Measurements from ENCODE around the gene IER5.

IER5 gene

GRCh38 chr1:181079920-181080319 is 8.6 kb upstream of the IER5 start:
- Histone ChIP-seq H3K9me3 (ENCODE audit: insufficient read depth, low read depth, low read length) (no peaks in the 10 kb centered on the region), H3K36me3 (ENCODE audit: insufficient read depth, low read depth, low read length) (no peaks in the 10 kb centered on the region), H3K4me3 (ENCODE audit: low read length) (no peak overlapping the region), H3K9ac (ENCODE audit: low read depth, low read length) (no peak overlapping the region), H3K27ac (ENCODE audit: low read length) (no peak overlapping the region), H3K4me1 (ENCODE audit: insufficient read depth, low read length) (peaks cover 17% of the 10 kb centered on the region), H3K27me3 (ENCODE audit: insufficient read depth, low read length) (no peaks in the 10 kb centered on the region)

- Histone ChIP-seq H3K36me3 (ENCODE audit: insufficient read depth, low read depth, low read length) (no peaks in the 10 kb centered on the region), H3K9ac (ENCODE audit: low read depth, low read length) (no peak overlapping the region), H3K27ac (ENCODE audit: low read length) (no peak overlapping the region), H3K4me1 (ENCODE audit: insufficient read depth, low read length) (peaks cover 17% of the 10 kb centered on the region), H3K27me3 (ENCODE audit: insufficient read depth, low read length) (no peaks in the 10 kb centered on the region), H3K9me3 (ENCODE audit: insufficient read depth, low read depth, low read length) (no peaks in the 10 kb centered on the region), H3K4me3 (ENCODE audit: low read length) (no peak overlapping the region)
Measured at GRCh38 chr1:181080556-181080955, 7.9 kb upstream of the IER5 start.

- Histone ChIP-seq H3K27ac (ENCODE audit: low read length) (no peak overlapping the region), H3K4me1 (ENCODE audit: insufficient read depth, low read length) (peaks cover 9% of the 10 kb centered on the region; the same call in 1 of the 2 replicates), H3K27me3 (ENCODE audit: insufficient read depth, low read length) (peaks cover 4% of the 10 kb centered on the region; the same call in 1 of the 2 replicates), H3K36me3 (ENCODE audit: insufficient read depth, low read depth, low read length) (no peaks in the 10 kb centered on the region), H3K9ac (ENCODE audit: low read depth, low read length) (no peak overlapping the region), H3K4me3 (ENCODE audit: low read length) (no peak overlapping the region), H3K9me3 (ENCODE audit: insufficient read depth, low read depth, low read length) (no peaks in the 10 kb centered on the region)
Measured at GRCh38 chr1:181081395-181081794, 7.1 kb upstream of the IER5 start.

GRCh38 chr1:181083842-181084605 is 4.5 kb upstream of the IER5 start:
- H3K4me3 ChIP-seq (ENCODE audit: low read length), result no peak overlapping the region

GRCh38 chr1:181084606-181084969 is 3.9 kb upstream of the IER5 start:
- no peak overlapping the region for H3K27ac ChIP-seq (ENCODE audit: low read length)
- no peaks in the 10 kb centered on the region for H3K36me3 ChIP-seq (ENCODE audit: insufficient read depth, low read depth, low read length)

More at GRCh38 chr1:181083842-181084605, 4.5 kb upstream of the IER5 start:
- no peak overlapping the region for H3K27ac ChIP-seq (ENCODE audit: low read length)
- H3K9ac ChIP-seq (ENCODE audit: low read depth, low read length), result no peak overlapping the region
- H3K4me1 ChIP-seq (ENCODE audit: insufficient read depth, low read length), result peaks cover 3% of the 10 kb centered on the region; the same call in 1 of the 2 replicates
- no peaks in the 10 kb centered on the region for H3K36me3 ChIP-seq (ENCODE audit: insufficient read depth, low read depth, low read length)
- peaks cover 18% of the 10 kb centered on the region for H3K27me3 ChIP-seq (ENCODE audit: insufficient read depth, low read length)
- H3K9me3 ChIP-seq (ENCODE audit: insufficient read depth, low read depth, low read length), result no peaks in the 10 kb centered on the region

GRCh38 chr1:181086091-181086490 is 2.4 kb upstream of the IER5 start:
- H3K27ac ChIP-seq (ENCODE audit: low read length), result no peak overlapping the region
- no peaks in the 10 kb centered on the region for H3K9me3 ChIP-seq (ENCODE audit: insufficient read depth, low read depth, low read length)
- peaks cover 7% of the 10 kb centered on the region; the same call in 1 of the 2 replicates for H3K4me1 ChIP-seq (ENCODE audit: insufficient read depth, low read length)
- peaks cover 34% of the 10 kb centered on the region for H3K27me3 ChIP-seq (ENCODE audit: insufficient read depth, low read length)
- H3K4me3 ChIP-seq (ENCODE audit: low read length), result no peak overlapping the region
- H3K36me3 ChIP-seq (ENCODE audit: insufficient read depth, low read depth, low read length), result no peaks in the 10 kb centered on the region
- H3K9ac ChIP-seq (ENCODE audit: low read depth, low read length), result no peak overlapping the region

More at GRCh38 chr1:181084606-181084969, 3.9 kb upstream of the IER5 start:
- no peak overlapping the region for H3K4me3 ChIP-seq (ENCODE audit: low read length)
- H3K4me1 ChIP-seq (ENCODE audit: insufficient read depth, low read length), result peaks cover 3% of the 10 kb centered on the region; the same call in 1 of the 2 replicates
- no peak overlapping the region for H3K9ac ChIP-seq (ENCODE audit: low read depth, low read length)
- peaks cover 19% of the 10 kb centered on the region for H3K27me3 ChIP-seq (ENCODE audit: insufficient read depth, low read length)
- no peaks in the 10 kb centered on the region for H3K9me3 ChIP-seq (ENCODE audit: insufficient read depth, low read depth, low read length)

GRCh38 chr1:181086926-181087325 is 1.6 kb upstream of the IER5 start:
- Histone ChIP-seq H3K27me3 (ENCODE audit: insufficient read depth, low read length) (peaks cover 42% of the 10 kb centered on the region), H3K27ac (ENCODE audit: low read length) (no peak overlapping the region), H3K4me3 (ENCODE audit: low read length) (no peak overlapping the region)

GRCh38 chr1:181087400-181087901 is 1.0 kb upstream of the IER5 start:
- peaks cover 8% of the 10 kb centered on the region; the same call in 1 of the 2 replicates for H3K36me3 ChIP-seq (ENCODE audit: insufficient read depth, low read depth, low read length)
- no peaks in the 10 kb centered on the region for H3K9me3 ChIP-seq (ENCODE audit: insufficient read depth, low read depth, low read length)
- H3K4me1 ChIP-seq (ENCODE audit: insufficient read depth, low read length), result peaks cover 9% of the 10 kb centered on the region; the same call in 1 of the 2 replicates
- no peak overlapping the region for H3K9ac ChIP-seq (ENCODE audit: low read depth, low read length)
- no peak overlapping the region for H3K27ac ChIP-seq (ENCODE audit: low read length)
- peaks cover 42% of the 10 kb centered on the region for H3K27me3 ChIP-seq (ENCODE audit: insufficient read depth, low read length)
- H3K4me3 ChIP-seq (ENCODE audit: low read length), result no peak overlapping the region

More at GRCh38 chr1:181086926-181087325, 1.6 kb upstream of the IER5 start:
- H3K4me1 ChIP-seq (ENCODE audit: insufficient read depth, low read length), result peaks cover 9% of the 10 kb centered on the region; the same call in 1 of the 2 replicates
- no peaks in the 10 kb centered on the region for H3K9me3 ChIP-seq (ENCODE audit: insufficient read depth, low read depth, low read length)
- H3K36me3 ChIP-seq (ENCODE audit: insufficient read depth, low read depth, low read length), result peaks cover 6% of the 10 kb centered on the region; the same call in 1 of the 2 replicates
- no peak overlapping the region for H3K9ac ChIP-seq (ENCODE audit: low read depth, low read length)

GRCh38 chr1:181089017-181089675 is 646 bp downstream of the IER5 start:
- H3K36me3 ChIP-seq (ENCODE audit: insufficient read depth, low read depth, low read length), result peaks cover 16% of the 10 kb centered on the region; the same call in 1 of the 2 replicates
- H3K27ac ChIP-seq (ENCODE audit: low read length), result no peak overlapping the region
- H3K4me1 ChIP-seq (ENCODE audit: insufficient read depth, low read length), result peaks cover 9% of the 10 kb centered on the region; the same call in 1 of the 2 replicates
- peaks cover 42% of the 10 kb centered on the region for H3K27me3 ChIP-seq (ENCODE audit: insufficient read depth, low read length)
- peak overlapping the region; percentile 73 for H3K4me3 ChIP-seq (ENCODE audit: low read length)
- H3K9me3 ChIP-seq (ENCODE audit: insufficient read depth, low read depth, low read length), result no peaks in the 10 kb centered on the region
- H3K9ac ChIP-seq (ENCODE audit: low read depth, low read length), result peak overlapping the region; percentile 69; the same call in 1 of the 2 replicates

GRCh38 chr1:181089676-181090544 is 1.4 kb downstream of the IER5 start:
- H3K36me3 ChIP-seq (ENCODE audit: insufficient read depth, low read depth, low read length), result peaks cover 16% of the 10 kb centered on the region; the same call in 1 of the 2 replicates
- H3K4me1 ChIP-seq (ENCODE audit: insufficient read depth, low read length), result peaks cover 12% of the 10 kb centered on the region; the same call in 1 of the 2 replicates
- peak overlapping the region; percentile 73 for H3K4me3 ChIP-seq (ENCODE audit: low read length)
- no peaks in the 10 kb centered on the region for H3K9me3 ChIP-seq (ENCODE audit: insufficient read depth, low read depth, low read length)
- H3K27ac ChIP-seq (ENCODE audit: low read length), result no peak overlapping the region
- peaks cover 42% of the 10 kb centered on the region for H3K27me3 ChIP-seq (ENCODE audit: insufficient read depth, low read length)
- peak overlapping the region; percentile 49; the same call in 1 of the 2 replicates for H3K9ac ChIP-seq (ENCODE audit: low read depth, low read length)

- H3K36me3 ChIP-seq (ENCODE audit: insufficient read depth, low read depth, low read length), result peaks cover 16% of the 10 kb centered on the region; the same call in 1 of the 2 replicates
- no peak overlapping the region for H3K27ac ChIP-seq (ENCODE audit: low read length)
- peak overlapping the region; percentile 73 for H3K4me3 ChIP-seq (ENCODE audit: low read length)
- H3K27me3 ChIP-seq (ENCODE audit: insufficient read depth, low read length), result peaks cover 45% of the 10 kb centered on the region
- no peaks in the 10 kb centered on the region for H3K9me3 ChIP-seq (ENCODE audit: insufficient read depth, low read depth, low read length)
- H3K9ac ChIP-seq (ENCODE audit: low read depth, low read length), result peak overlapping the region; percentile 49; the same call in 1 of the 2 replicates
- H3K4me1 ChIP-seq (ENCODE audit: insufficient read depth, low read length), result peaks cover 15% of the 10 kb centered on the region
Measured at GRCh38 chr1:181090641-181091126, 2.2 kb downstream of the IER5 start.

Measured in iPS-20b (cell line).